Measurements from ENCODE around the gene SHC2.

SHC2 gene

DNA sequence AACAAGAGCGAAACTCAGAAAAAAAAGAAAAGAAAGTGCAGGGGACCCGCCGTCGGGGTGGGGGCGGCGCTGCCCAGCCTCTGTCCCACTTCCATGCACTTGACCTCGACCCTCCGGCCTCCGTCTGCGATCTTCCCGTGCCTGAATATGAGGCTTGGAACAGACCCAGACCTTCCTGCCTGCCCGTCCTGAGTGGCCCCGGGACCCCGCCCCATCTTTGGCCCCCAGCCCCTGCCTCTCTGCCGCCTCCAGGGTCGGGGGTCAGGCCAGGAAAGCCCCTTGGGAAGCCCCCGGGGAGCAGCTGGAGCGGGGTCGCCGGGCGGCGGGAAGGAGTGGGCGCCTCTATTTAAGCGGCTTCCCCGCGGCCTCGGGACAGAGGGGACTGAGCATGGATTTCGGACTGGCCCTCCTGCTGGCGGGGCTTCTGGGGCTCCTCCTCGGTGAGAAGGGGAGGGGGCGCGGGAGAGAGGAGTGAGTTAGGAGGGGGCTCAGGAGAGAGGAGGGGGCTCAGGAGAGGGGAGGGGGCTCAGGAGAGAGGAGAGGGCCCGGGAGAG is 35.4 kb upstream of the SHC2 start, which contains the start of gene MADCAM1:
MADCAM1 (plus strand) TSS at position 375 of the 554 bp plus-strand sequence; CDS start at position 389, 14 bp downstream.
- no peak for TF ChIP-seq ZNF70 (CRISPR knock-in tag; IDR thresholded peaks at IDR 0.05)
- TF ChIP-seq CSDC2 (CRISPR knock-in tag; IDR thresholded peaks at IDR 0.05) = no peak
- no peak for TF ChIP-seq ZFP3 (CRISPR knock-in tag; IDR thresholded peaks at IDR 0.05)
- no peak for TF ChIP-seq SNAI2 (CRISPR knock-in tag; IDR thresholded peaks at IDR 0.05)
- no peak for ATAC-seq

DNA sequence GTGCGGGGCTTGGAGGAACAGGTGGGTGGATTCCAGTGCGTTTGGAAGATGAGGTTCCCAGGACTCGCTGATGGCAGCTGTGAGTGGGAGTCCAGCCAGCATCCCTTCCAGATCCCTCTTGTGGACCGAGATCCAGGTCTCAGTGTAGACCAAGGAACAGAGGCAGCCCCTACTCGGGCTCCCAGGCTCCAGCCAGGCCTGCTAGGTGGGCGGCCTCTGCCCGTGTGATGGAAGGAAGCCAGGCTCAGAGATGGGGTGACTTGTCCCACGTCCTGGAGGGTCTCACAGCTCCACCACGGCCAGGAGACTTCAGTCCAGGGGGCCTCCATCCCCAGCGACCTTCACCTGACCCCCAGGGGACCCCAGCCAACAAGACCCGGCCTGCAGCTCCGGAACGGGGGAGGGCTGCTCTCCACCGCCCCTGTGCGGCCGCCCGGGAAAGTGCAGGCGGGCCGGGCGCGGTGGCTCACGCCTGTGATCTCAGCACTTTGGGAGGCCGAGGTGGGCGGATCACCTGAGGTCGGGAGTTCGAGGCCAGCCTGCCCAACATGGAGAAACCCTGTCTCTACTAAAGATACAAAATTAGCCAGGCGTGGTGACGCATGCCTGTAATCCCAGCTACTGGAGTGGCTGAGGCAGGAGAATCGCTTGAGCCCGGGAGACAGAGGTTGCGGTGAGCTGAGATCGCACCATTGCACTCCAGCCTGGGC is 34.7 kb upstream of the SHC2 start:
- peak; percentile 61 for ATAC-seq
- no peak for TF ChIP-seq ZNF8 (CRISPR knock-in tag; IDR thresholded peaks at IDR 0.05)

DNA sequence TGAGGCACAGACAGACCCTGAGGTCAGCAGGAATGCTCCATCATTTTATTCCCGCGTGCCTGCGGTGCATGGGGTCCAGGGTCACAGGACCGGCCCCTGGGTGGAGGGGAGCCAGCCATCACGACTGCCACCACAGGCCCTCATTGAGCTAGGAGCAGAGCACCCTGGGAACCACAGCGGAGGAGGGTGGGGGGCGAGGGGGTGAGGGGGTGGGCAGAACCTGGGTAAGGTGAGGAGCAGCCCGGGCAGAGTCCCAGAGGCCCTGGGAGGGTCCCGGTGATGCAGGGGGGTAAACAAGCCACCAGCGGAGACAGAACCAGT is 34.2 kb upstream of the SHC2 start:
- no peak for ATAC-seq
- TF ChIP-seq TOX (CRISPR knock-in tag; IDR thresholded peaks at IDR 0.05; ENCODE audit: borderline replicate concordance) (no peak), RARB (CRISPR knock-in tag; IDR thresholded peaks at IDR 0.05) (no peak), BACH2 (CRISPR knock-in tag; IDR thresholded peaks at IDR 0.05; ENCODE audit: borderline replicate concordance) (no peak), SNAI2 (CRISPR knock-in tag; IDR thresholded peaks at IDR 0.05) (no peak), ZNF8 (CRISPR knock-in tag; IDR thresholded peaks at IDR 0.05) (no peak), TCF4 (CRISPR knock-in tag; IDR thresholded peaks at IDR 0.05; ENCODE audit: borderline replicate concordance) (no peak), CSDC2 (CRISPR knock-in tag; IDR thresholded peaks at IDR 0.05) (no peak), ISL1 (CRISPR knock-in tag; IDR thresholded peaks at IDR 0.05) (no peak), PPARA (CRISPR knock-in tag; IDR thresholded peaks at IDR 0.05; ENCODE audit: borderline replicate concordance) (no peak), ZNF565 (CRISPR knock-in tag; conservative IDR thresholded peaks at IDR 0.05; ENCODE audit: low read depth) (no peak), ZFP3 (CRISPR knock-in tag; IDR thresholded peaks at IDR 0.05) (no peak), ZFP30 (CRISPR knock-in tag; IDR thresholded peaks at IDR 0.05) (no peak), ZC3H10 (CRISPR knock-in tag; IDR thresholded peaks at IDR 0.05) (no peak), ESRRG (CRISPR knock-in tag; IDR thresholded peaks at IDR 0.05) (no peak), GLIS3 (CRISPR knock-in tag; IDR thresholded peaks at IDR 0.05) (no peak), ZNF70 (CRISPR knock-in tag; IDR thresholded peaks at IDR 0.05) (no peak), ARNTL (CRISPR knock-in tag; IDR thresholded peaks at IDR 0.05; ENCODE audit: borderline replicate concordance, low read depth) (no peak), OSR1 (CRISPR knock-in tag; IDR thresholded peaks at IDR 0.05) (no peak)
- TF ChIP-seq, protein P1, sequence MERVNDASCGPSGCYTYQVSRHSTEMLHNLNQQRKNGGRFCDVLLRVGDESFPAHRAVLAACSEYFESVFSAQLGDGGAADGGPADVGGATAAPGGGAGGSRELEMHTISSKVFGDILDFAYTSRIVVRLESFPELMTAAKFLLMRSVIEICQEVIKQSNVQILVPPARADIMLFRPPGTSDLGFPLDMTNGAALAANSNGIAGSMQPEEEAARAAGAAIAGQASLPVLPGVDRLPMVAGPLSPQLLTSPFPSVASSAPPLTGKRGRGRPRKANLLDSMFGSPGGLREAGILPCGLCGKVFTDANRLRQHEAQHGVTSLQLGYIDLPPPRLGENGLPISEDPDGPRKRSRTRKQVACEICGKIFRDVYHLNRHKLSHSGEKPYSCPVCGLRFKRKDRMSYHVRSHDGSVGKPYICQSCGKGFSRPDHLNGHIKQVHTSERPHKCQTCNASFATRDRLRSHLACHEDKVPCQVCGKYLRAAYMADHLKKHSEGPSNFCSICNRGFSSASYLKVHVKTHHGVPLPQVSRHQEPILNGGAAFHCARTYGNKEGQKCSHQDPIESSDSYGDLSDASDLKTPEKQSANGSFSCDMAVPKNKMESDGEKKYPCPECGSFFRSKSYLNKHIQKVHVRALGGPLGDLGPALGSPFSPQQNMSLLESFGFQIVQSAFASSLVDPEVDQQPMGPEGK (CRISPR knock-in tag; IDR thresholded peaks at IDR 0.05; ENCODE audit: borderline replicate concordance) = no peak
- TF ChIP-seq, protein P2, sequence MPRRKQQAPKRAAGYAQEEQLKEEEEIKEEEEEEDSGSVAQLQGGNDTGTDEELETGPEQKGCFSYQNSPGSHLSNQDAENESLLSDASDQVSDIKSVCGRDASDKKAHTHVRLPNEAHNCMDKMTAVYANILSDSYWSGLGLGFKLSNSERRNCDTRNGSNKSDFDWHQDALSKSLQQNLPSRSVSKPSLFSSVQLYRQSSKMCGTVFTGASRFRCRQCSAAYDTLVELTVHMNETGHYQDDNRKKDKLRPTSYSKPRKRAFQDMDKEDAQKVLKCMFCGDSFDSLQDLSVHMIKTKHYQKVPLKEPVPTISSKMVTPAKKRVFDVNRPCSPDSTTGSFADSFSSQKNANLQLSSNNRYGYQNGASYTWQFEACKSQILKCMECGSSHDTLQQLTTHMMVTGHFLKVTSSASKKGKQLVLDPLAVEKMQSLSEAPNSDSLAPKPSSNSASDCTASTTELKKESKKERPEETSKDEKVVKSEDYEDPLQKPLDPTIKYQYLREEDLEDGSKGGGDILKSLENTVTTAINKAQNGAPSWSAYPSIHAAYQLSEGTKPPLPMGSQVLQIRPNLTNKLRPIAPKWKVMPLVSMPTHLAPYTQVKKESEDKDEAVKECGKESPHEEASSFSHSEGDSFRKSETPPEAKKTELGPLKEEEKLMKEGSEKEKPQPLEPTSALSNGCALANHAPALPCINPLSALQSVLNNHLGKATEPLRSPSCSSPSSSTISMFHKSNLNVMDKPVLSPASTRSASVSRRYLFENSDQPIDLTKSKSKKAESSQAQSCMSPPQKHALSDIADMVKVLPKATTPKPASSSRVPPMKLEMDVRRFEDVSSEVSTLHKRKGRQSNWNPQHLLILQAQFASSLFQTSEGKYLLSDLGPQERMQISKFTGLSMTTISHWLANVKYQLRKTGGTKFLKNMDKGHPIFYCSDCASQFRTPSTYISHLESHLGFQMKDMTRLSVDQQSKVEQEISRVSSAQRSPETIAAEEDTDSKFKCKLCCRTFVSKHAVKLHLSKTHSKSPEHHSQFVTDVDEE (CRISPR knock-in tag; IDR thresholded peaks at IDR 0.05) = no peak

DNA sequence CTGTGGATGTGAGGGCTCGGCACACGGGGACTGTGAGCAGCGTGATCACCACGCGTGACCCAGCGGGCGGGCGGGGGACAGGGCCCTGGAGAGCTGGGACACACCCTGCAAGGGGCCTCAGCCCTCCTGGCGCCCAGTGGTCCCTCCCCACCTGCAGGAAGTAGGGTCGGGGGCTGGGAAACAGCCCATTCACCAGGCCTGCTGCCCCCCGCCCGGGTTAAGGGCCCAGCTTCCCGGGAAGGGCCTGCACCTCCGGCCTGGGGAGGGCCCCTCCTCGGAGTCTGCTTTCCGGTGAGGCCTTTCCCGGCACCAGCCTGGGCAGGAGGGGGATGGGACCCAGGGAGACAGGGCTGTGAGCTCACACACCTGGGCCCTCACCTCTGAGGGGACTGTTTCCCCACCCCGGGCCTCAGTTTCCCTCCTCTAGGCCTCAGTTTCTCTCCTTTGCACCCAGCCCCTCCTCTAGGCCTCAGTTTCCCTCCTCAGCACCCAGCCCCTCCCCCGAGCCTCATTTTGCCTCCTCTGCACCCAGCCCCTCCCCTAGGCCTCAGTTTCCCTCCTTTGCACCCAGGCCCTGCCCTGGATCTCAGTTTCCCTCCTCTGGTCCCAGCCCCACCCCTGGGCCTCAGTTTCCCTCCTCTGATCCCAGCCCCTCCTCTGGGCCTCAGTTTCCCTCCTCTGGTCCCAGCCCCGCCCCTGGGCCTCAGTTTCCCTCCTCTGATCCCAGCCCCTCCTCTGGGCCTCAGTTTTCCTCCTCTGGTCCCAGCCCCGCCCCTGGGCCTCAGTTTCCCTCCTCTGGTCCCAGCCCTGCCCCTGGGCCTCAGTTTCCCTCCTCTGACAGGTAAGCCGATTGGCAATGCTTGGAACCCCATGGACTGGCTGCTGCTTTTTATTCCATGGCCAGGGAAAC is 33.6 kb upstream of the SHC2 start:
- ATAC-seq = no peak
- TF ChIP-seq SNAI2 (CRISPR knock-in tag; IDR thresholded peaks at IDR 0.05) (no peak), PPARA (CRISPR knock-in tag; IDR thresholded peaks at IDR 0.05; ENCODE audit: borderline replicate concordance) (no peak), ZNF565 (CRISPR knock-in tag; conservative IDR thresholded peaks at IDR 0.05; ENCODE audit: low read depth) (no peak), TOX (CRISPR knock-in tag; IDR thresholded peaks at IDR 0.05; ENCODE audit: borderline replicate concordance) (no peak), ZNF8 (CRISPR knock-in tag; IDR thresholded peaks at IDR 0.05) (no peak), ZNF70 (CRISPR knock-in tag; IDR thresholded peaks at IDR 0.05) (no peak), ARNTL (CRISPR knock-in tag; IDR thresholded peaks at IDR 0.05; ENCODE audit: borderline replicate concordance, low read depth) (no peak)
- TF ChIP-seq, protein P3, sequence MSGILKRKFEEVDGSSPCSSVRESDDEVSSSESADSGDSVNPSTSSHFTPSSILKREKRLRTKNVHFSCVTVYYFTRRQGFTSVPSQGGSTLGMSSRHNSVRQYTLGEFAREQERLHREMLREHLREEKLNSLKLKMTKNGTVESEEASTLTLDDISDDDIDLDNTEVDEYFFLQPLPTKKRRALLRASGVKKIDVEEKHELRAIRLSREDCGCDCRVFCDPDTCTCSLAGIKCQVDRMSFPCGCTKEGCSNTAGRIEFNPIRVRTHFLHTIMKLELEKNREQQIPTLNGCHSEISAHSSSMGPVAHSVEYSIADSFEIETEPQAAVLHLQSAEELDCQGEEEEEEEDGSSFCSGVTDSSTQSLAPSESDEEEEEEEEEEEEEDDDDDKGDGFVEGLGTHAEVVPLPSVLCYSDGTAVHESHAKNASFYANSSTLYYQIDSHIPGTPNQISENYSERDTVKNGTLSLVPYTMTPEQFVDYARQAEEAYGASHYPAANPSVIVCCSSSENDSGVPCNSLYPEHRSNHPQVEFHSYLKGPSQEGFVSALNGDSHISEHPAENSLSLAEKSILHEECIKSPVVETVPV (CRISPR knock-in tag; IDR thresholded peaks at IDR 0.05) = no peak
- TF ChIP-seq, protein P4, sequence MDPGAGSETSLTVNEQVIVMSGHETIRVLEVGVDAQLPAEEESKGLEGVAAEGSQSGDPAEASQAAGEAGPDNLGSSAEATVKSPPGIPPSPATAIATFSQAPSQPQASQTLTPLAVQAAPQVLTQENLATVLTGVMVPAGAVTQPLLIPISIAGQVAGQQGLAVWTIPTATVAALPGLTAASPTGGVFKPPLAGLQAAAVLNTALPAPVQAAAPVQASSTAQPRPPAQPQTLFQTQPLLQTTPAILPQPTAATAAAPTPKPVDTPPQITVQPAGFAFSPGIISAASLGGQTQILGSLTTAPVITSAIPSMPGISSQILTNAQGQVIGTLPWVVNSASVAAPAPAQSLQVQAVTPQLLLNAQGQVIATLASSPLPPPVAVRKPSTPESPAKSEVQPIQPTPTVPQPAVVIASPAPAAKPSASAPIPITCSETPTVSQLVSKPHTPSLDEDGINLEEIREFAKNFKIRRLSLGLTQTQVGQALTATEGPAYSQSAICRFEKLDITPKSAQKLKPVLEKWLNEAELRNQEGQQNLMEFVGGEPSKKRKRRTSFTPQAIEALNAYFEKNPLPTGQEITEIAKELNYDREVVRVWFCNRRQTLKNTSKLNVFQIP (CRISPR knock-in tag; IDR thresholded peaks at IDR 0.05; ENCODE audit: borderline replicate concordance, low read depth) = no peak
- TF ChIP-seq, protein P5, sequence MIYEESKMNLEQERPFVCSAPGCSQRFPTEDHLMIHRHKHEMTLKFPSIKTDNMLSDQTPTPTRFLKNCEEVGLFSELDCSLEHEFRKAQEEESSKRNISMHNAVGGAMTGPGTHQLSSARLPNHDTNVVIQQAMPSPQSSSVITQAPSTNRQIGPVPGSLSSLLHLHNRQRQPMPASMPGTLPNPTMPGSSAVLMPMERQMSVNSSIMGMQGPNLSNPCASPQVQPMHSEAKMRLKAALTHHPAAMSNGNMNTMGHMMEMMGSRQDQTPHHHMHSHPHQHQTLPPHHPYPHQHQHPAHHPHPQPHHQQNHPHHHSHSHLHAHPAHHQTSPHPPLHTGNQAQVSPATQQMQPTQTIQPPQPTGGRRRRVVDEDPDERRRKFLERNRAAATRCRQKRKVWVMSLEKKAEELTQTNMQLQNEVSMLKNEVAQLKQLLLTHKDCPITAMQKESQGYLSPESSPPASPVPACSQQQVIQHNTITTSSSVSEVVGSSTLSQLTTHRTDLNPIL (CRISPR knock-in tag; IDR thresholded peaks at IDR 0.05; ENCODE audit: low read depth) = no peak
- TF ChIP-seq, protein P1 (CRISPR knock-in tag; IDR thresholded peaks at IDR 0.05; ENCODE audit: borderline replicate concordance) = no peak

Data from SK-N-SH treated with all-trans-retinoic acid at 6 μM for 48 hours (cell line).